Lower lobe of right lung (tissue), 2 donors: ENCODE measurements around the gene BUD13. TPM values are rescaled to one million over a fixed set of nuclear protein-coding genes. Genes with fewer than 3 reads are reported as not detected.
"Not testable (repeated sequence)": the region's sequence is repeated elsewhere in the genome, so short reads cannot be mapped to it uniquely, and the experiment has no call there.

Experiments
- ATAC-seq, 2 donors: fragments of 200-7000 bp; cut with Tn5 transposase; one replicate each; pipeline ENCODE4 v1.9.1; 2020 to 2022; ENCODE audit warnings: mild to moderate bottlenecking in 2 of 2, moderate library complexity in 2 of 2
- DNase-seq: peaks from one replicate; pipeline ENCODE4 v3.0.0-alpha.2; 2020
- H3K27ac ChIP-seq: fragments of 200-600 bp; one replicate; pipeline ENCODE4 v1.8.0; 2022
- H3K27me3 ChIP-seq: fragments of 200-600 bp; one replicate; pipeline ENCODE4 v1.8.0; 2022; ENCODE audit warnings: low read depth
- H3K36me3 ChIP-seq: fragments of 200-600 bp; one replicate; pipeline ENCODE4 v1.8.0; 2022; ENCODE audit warnings: mild to moderate bottlenecking
- H3K4me1 ChIP-seq: fragments of 200-600 bp; one replicate; pipeline ENCODE4 v1.8.0; 2022
- H3K4me3 ChIP-seq: fragments of 200-600 bp; one replicate; pipeline ENCODE4 v1.8.0; 2022; ENCODE audit warnings: mild to moderate bottlenecking
- H3K9me3 ChIP-seq: fragments of 200-600 bp; one replicate; pipeline ENCODE4 v1.8.0; 2022
- CTCF ChIP-seq: fragments of 200-600 bp; IDR thresholded peaks from one replicate; pipeline ENCODE4 v1.8.0; 2022; ENCODE audit warnings: antibody characterized with exemption, mild to moderate bottlenecking
- intact Hi-C: fragments of 100-400 bp; cut with DNase I; formaldehyde crosslinking; loops from one replicate; pipeline ENCODE4 v1.11.0; 2022
- total RNA-seq: library from RNA; stranded (reverse); fragmentation: NEBNext Ultra II Directional; extraction: Animal tissue kit (Norgen Biotek cat#: 25700); gene quantifications from one replicate; pipeline ENCODE4 v1.2.1, GENCODE V29; 2021
- donor health status: DM: no; HTN: yes; CAD: no; lungs with severe emphysema.

BUD13 gene
- total RNA-seq, 1 donor from 2014 or later: 15.8 TPM

DNA sequence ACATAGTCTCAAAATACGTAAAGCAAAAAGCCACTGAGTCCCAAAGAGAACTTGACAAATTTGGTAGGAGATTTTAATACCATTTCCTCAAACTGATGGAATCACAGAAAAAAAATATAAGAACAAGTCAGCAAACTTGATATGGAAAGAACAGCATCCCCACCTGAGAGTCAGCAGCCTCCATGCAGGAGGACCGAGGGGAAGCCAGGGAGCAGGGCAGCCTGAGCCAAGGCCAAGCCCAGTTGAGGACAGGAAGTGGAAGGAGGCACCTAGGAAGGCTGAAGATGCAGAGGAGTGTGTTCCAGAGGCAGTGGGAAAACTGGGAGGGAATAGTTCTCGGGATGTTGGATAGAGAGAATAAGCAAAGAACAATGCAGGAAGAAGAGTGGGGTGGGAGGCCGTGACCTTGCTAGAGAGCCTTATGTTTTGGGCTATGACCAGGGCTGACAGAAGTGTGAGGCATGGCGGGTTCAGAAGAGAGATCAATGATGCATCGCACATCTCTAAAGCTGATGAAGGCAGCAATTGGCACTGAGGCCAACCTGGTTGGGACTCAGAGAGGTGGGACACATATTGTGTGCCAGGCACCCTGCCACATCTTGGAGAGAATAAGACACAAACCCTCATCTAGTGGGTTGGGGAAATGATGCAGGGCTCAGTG lies 34.9 kb upstream of the BUD13 start:
- H3K4me3 ChIP-seq: no peak overlapping the region
- DNase-seq: no peak
- no peak for TF ChIP-seq CTCF
- intact Hi-C loops: no loop called here
- H3K9me3 ChIP-seq: no peaks in the 10 kb centered on the region
- H3K4me1 ChIP-seq: no peaks in the 10 kb centered on the region
- no peaks in the 10 kb centered on the region for H3K36me3 ChIP-seq
- ATAC-seq: no peak
- H3K27me3 ChIP-seq: no peaks in the 10 kb centered on the region
- peak overlapping the region; percentile 75 for H3K27ac ChIP-seq

DNA sequence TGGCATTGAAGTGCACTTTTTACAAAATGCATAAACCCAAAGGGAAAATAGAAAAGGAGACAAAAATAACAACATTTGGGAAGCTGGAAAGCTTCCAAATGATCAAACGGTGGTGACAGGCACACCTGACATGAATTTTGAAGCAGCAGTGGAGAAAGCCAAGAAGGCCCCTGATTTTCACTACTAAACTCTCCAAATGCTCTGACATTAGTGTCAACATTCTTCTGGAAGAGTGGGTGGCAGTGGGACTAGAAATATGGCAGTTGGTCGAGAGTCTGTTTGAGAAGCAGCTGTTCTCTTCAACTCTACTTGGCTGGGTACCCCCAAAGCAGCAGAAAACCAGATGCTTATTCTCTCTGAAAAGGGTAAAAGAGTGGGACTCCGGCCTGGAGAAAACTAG lies 31.2 kb upstream of the BUD13 start:
- H3K27ac ChIP-seq: no peak overlapping the region
- DNase-seq (no peak), ATAC-seq (no peak)

DNA sequence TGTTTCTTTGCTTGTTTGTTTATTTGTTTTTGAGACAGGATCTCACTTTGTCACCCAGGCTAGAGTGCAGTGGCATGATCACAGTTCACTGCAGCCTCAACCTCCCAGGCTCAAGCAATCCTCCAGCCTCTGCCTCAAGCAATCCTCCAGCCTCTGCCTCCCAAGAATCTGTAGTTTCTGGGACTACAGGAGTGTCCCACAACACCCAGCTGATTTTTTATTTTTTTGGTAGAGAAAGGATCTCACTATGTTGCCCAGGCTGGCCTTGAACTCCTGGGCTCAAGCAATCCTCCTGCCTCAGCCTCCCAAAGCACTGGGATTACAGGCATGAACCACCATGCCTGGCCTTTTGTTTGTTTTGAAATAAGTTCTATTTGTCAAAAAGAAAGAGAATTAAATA lies 28.9 kb upstream of the BUD13 start:
- H3K27me3 ChIP-seq, H3K36me3 ChIP-seq, H3K4me3 ChIP-seq, H3K4me1 ChIP-seq, H3K9me3 ChIP-seq, intact Hi-C loops, ATAC-seq, H3K27ac ChIP-seq, DNase-seq: not testable (repeated sequence)

More for the DNA sequence above, 31.2 kb upstream of the BUD13 start:
- no peaks in the 10 kb centered on the region for H3K36me3 ChIP-seq
- H3K9me3 ChIP-seq: no peaks in the 10 kb centered on the region
- H3K4me1 ChIP-seq: no peaks in the 10 kb centered on the region
- TF ChIP-seq CTCF: no peak
- no peak overlapping the region for H3K4me3 ChIP-seq
- H3K27me3 ChIP-seq: no peaks in the 10 kb centered on the region
- intact Hi-C loops: no loop called here

DNA sequence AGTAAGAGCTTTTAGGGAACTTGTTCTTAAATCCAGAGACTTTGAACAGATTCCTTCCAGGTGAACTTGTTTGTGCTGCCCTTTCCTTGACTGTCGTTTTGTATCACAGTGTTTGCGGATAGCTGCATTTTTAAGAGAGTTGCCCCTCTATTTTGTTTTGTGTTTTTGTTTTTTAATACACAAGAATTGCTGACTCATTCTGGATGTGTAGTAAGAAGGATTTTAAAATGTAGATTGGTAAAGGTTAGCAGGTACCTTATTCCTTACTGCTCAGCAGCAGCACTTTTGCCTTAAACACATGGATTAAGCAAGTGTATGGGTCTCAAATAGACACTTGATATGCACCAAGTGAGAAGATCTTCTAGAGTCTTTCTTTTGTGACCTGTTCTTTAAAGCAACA lies 27.8 kb upstream of the BUD13 start:
- Histone ChIP-seq H3K27ac (no peak overlapping the region), H3K36me3 (no peaks in the 10 kb centered on the region)
- intact Hi-C loops: no loop called here

DNA sequence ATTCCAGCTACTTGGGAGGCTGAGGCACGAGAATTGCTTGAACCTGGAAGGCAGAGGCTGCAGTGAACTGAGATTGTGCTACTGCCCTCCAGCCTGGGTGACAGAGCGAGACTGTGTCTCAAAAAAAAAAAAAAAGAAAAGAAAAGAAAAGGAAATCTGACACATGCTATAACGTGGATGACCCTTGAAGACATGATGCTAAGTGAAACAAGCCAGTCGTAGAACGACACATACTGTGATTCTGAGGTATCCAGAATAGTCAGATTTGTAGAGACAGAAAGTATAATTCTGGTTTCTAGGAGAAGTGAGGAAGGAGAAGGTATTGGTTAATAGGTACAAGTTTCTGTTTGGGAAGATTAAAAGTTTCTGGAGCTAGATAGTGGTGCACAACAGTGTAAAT lies 25.6 kb upstream of the BUD13 start:
- Histone ChIP-seq H3K36me3 (no peaks in the 10 kb centered on the region), H3K4me1 (no peaks in the 10 kb centered on the region), H3K27ac (no peak overlapping the region), H3K4me3 (no peak overlapping the region), H3K9me3 (no peaks in the 10 kb centered on the region), H3K27me3 (no peaks in the 10 kb centered on the region)
- no peak for TF ChIP-seq CTCF
- ATAC-seq: no peak
- intact Hi-C loops: no loop called here
- DNase-seq: no peak

More for the DNA sequence above, 27.8 kb upstream of the BUD13 start:
- Histone ChIP-seq H3K9me3 (no peaks in the 10 kb centered on the region), H3K4me1 (no peaks in the 10 kb centered on the region), H3K27me3 (no peaks in the 10 kb centered on the region), H3K4me3 (no peak overlapping the region)
- no peak for DNase-seq
- TF ChIP-seq CTCF: no peak
- no peak for ATAC-seq

DNA sequence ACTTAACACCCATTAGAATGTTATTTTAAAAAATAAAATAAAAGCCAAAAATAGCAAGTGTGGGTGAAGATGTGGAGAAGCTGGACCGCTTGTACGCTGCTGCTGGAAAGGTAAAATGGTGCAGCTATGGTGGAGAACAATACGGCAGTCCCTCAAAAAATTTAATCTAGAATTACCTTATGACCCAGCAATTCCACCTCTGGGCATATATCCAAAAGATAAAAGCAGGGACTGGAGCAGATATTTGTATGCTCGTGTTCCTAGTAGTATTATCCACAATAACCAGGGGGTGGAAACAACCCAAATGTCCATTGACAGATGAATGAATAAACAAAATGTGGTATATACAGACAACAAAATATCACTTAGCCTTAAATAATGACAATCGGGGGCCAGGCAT lies 25.0 kb upstream of the BUD13 start:
- ATAC-seq: no peak
- TF ChIP-seq CTCF: no peak
- no peaks in the 10 kb centered on the region for H3K9me3 ChIP-seq
- no peak overlapping the region for H3K27ac ChIP-seq
- H3K4me1 ChIP-seq: no peaks in the 10 kb centered on the region
- no peak overlapping the region for H3K4me3 ChIP-seq
- H3K36me3 ChIP-seq: no peaks in the 10 kb centered on the region
- H3K27me3 ChIP-seq: no peaks in the 10 kb centered on the region
- intact Hi-C loops: no loop called here
- DNase-seq: no peak
